Stimulated activated naive CD4-positive, alpha-beta T cell treated with Interleukin-2 at 50 U/mL for 16 hours (primary cell): ENCODE data around the gene HSD17B3.
"Not testable (repeated sequence)": the region's sequence is repeated elsewhere in the genome, so short reads cannot be mapped to it uniquely, and the experiment has no call there.

ENCODE experiments used
- DNase-seq: peaks from one replicate; lab custom pipeline; 2025; lab: John Stamatoyannopoulos, UW

The HSD17B3 gene

GRCh38 chr9:96193236-96193755, 108.7 kb downstream of the HSD17B3 start:
- DNase-seq = no peak

DNA sequence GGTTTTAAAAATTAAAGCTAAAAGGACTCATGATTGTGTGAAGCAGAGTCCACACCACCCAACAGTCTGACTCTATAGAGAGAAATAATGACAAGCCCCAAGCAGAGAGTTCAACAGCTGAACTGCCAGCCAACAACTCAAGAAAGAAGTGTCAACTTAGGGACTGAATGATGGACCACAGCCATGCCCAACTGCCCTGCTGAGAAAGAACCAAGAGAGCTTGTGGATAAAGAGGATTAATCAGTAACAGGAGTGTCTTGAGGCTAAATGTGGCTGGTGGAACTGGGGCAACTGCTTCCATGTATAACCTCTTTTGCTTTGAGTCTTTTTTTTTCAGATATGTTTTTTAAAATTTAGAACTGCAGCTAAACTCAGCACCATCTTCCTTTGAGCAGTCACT, 109.3 kb downstream of the HSD17B3 start:
- no peak for DNase-seq

DNA sequence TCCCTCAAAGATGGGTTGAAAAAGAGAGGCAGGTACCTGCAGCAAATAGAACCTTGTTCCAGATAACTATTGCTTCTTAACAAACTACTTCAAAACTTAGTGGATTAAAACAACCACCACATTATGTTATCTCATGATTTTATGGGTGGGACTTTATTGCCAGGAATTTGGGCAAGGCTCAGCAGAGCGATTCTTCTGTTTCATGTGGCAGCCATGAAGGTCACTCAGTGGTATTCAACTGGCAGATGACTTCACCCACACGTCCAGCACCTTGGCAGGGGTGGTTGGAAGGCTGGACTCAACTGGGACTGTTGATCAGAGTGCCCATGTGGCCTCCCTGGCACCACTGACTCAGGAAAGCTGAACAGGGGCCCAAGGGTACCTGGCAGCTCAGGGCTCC, 112.0 kb downstream of the HSD17B3 start:
- no peak for DNase-seq

DNA sequence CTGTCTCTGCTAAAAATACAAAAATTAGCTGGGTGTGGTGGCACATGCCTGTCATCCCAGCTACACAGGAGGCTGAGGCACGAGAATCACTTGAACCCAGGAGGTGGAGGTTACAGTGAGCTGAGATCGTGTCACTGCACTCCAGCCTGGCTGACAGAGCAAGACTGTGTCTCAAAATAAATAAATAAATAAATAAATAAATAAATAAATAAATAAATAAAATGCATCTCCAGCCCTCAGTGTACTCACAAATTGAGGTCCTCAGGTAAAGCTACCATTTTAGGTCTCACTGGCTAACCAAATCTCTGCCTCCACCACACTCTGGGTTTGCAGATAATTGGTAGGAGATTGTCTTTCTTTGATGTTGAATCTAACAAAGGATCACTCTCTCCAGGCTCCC, 112.4 kb downstream of the HSD17B3 start:
- not testable (repeated sequence) for DNase-seq

GRCh38 chr9:96188571-96188970, 113.4 kb downstream of the HSD17B3 start:
- DNase-seq = no peak

GRCh38 chr9:96187151-96187555, 114.8 kb downstream of the HSD17B3 start:
- no peak for DNase-seq

GRCh38 chr9:96186591-96187011, 115.4 kb downstream of the HSD17B3 start:
- DNase-seq = no peak

- no peak for DNase-seq
Measured at GRCh38 chr9:96185518-96186156, 116.3 kb downstream of the HSD17B3 start.
